HG03045 (cell line): Measurements from ENCODE around the gene PUSL1.

Experiments used
- ATAC-seq: cut with Tn5 transposase; IDR thresholded peaks from one replicate; pipeline ENCODE4 v1.9.1; 2021; ENCODE audit warnings: mild to moderate bottlenecking, moderate library complexity; ENCODE audit not compliant: unreplicated experiment

The PUSL1 gene

DNA sequence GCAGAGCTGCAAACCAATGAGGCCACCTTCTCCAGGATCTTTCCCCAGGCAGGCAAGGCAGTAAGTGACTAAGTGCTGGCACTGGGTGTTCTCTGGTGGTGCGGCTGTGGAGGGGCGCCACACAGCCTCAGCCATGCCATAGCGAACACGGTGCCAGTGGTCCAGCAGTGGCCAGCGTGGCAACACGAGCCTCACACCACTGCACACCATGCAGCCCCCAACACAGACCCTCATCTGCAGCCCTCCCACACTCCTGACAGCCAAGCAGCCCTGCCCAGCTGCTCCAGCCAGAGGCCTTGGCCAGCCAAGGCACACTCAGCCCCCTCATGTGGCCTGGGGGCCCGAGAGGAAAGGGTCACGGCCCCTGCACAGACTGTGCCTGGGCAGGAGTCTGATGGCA is 13.1 kb downstream of the PUSL1 start:
- ATAC-seq: no peak

GRCh38 chr1:1322418-1322817 is 14.0 kb downstream of the PUSL1 start:
- no peak for ATAC-seq

- ATAC-seq: no peak
These were observed 14.6 kb downstream of the PUSL1 start for GRCh38 chr1:1322952-1323351.

- peak; percentile 28 for ATAC-seq
These were observed 15.7 kb downstream of the PUSL1 start for GRCh38 chr1:1324084-1324523.

GRCh38 chr1:1324524-1325287 is 16.3 kb downstream of the PUSL1 start, which contains the start of the genes CPTP and INTS11:
TSS of gene CPTP (plus strand) at chr1:1324802. CDS start at chr1:1326911, 2,109 bp downstream.
TSS of gene INTS11 (minus strand) at chr1:1324660. CDS start at chr1:1324608, 52 bp downstream.
- ATAC-seq: peak; percentile 64

DNA sequence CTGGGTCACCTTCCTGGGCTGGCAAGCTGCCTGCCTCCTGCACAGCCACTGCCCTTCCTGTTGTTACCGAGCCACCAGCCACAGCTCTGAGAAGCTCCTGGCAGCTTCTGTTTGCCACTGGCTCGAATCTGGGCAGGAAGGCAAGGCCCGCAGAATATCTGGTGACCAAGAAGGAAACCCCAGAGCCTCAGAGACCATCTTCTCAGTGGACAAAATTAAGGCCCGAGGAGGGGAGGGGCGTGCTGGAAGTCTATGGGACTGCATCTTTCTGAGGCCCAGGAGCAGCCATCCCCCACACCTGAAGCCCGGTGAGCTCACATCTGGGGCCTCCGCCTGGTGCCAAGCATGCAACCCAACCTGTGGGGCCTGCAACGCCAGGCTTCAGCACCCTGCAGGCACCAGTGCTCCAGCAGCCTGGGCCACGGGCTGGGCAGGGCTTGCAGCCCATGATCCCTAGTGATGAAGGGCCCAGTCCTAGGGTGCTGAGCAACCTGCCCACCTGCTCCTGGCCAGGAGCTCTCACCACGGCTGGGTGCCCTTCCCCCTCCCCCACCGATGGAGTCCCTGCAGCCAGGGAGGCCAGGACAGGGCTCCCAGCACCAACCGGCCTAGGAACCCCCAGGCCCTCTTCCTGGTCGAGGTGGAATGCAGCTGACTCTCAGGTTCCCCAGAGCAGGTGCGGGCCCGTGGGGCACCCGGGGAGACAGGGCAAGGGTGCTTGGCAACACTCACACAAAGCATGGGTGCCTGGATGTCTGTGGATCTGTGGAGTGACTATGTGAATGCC is 17.1 kb downstream of the PUSL1 start:
- no peak for ATAC-seq

GRCh38 chr1:1326075-1326605 is 17.7 kb downstream of the PUSL1 start:
- no peak for ATAC-seq

DNA sequence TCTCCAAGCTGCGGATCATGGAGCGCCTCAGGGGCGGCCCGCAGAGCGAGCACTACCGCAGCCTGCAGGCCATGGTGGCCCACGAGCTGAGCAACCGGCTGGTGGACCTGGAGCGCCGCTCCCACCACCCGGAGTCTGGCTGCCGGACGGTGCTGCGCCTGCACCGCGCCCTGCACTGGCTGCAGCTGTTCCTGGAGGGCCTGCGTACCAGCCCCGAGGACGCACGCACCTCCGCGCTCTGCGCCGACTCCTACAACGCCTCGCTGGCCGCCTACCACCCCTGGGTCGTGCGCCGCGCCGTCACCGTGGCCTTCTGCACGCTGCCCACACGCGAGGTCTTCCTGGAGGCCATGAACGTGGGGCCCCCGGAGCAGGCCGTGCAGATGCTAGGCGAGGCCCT is 18.9 kb downstream of the PUSL1 start:
- no peak for ATAC-seq

DNA sequence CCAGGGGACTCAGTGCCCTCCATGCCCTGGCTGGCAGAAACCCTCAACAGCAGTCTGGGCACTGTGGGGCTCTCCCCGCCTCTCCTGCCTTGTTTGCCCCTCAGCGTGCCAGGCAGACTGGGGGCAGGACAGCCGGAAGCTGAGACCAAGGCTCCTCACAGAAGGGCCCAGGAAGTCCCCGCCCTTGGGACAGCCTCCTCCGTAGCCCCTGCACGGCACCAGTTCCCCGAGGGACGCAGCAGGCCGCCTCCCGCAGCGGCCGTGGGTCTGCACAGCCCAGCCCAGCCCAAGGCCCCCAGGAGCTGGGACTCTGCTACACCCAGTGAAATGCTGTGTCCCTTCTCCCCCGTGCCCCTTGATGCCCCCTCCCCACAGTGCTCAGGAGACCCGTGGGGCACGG is 19.9 kb downstream of the PUSL1 start:
- no peak for ATAC-seq

GRCh38 chr1:1329304-1330210 is 21.2 kb downstream of the PUSL1 start:
- no peak for ATAC-seq

GRCh38 chr1:1330366-1331067 is 22.1 kb downstream of the PUSL1 start:
- no peak for ATAC-seq

GRCh38 chr1:1331068-1331965 is 22.9 kb downstream of the PUSL1 start, which contains the start of gene TAS1R3:
TSS of gene TAS1R3 (plus strand) at chr1:1331280. CDS start at chr1:1331346, 66 bp downstream.
- no peak for ATAC-seq

GRCh38 chr1:1332031-1332755 is 23.8 kb downstream of the PUSL1 start:
- ATAC-seq: no peak

DNA sequence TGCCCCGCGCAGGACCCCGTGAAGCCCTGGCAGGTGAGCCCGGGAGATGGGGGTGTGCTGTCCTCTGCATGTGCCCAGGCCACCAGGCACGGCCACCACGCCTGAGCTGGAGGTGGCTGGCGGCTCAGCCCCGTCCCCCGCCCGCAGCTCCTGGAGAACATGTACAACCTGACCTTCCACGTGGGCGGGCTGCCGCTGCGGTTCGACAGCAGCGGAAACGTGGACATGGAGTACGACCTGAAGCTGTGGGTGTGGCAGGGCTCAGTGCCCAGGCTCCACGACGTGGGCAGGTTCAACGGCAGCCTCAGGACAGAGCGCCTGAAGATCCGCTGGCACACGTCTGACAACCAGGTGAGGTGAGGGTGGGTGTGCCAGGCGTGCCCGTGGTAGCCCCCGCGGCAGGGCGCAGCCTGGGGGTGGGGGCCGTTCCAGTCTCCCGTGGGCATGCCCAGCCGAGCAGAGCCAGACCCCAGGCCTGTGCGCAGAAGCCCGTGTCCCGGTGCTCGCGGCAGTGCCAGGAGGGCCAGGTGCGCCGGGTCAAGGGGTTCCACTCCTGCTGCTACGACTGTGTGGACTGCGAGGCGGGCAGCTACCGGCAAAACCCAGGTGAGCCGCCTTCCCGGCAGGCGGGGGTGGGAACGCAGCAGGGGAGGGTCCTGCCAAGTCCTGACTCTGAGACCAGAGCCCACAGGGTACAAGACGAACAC is 24.5 kb downstream of the PUSL1 start:
- ATAC-seq: no peak

DNA sequence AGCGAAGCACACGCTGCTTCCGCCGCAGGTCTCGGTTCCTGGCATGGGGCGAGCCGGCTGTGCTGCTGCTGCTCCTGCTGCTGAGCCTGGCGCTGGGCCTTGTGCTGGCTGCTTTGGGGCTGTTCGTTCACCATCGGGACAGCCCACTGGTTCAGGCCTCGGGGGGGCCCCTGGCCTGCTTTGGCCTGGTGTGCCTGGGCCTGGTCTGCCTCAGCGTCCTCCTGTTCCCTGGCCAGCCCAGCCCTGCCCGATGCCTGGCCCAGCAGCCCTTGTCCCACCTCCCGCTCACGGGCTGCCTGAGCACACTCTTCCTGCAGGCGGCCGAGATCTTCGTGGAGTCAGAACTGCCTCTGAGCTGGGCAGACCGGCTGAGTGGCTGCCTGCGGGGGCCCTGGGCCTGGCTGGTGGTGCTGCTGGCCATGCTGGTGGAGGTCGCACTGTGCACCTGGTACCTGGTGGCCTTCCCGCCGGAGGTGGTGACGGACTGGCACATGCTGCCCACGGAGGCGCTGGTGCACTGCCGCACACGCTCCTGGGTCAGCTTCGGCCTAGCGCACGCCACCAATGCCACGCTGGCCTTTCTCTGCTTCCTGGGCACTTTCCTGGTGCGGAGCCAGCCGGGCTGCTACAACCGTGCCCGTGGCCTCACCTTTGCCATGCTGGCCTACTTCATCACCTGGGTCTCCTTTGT is 25.3 kb downstream of the PUSL1 start:
- no peak for ATAC-seq

DNA sequence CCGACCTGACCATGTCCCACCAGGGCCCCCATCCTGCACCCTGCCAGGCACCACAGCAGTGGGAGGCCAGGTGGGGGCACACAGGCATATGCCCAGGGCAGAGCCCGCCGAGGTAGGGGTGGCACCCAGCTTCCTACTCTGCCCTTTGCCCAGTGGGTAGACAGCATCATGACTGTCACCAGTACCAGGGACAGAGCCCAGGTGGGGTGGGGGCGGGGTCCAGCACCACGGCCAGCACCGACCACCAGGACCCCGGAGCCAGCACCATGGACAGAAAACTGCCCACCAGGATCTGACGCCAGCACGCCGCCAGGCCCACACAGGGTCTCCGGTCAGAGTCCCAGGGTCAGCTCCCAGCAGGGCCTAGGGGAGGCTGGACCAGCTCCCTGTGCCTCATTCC is 26.4 kb downstream of the PUSL1 start:
- ATAC-seq: no peak

DNA sequence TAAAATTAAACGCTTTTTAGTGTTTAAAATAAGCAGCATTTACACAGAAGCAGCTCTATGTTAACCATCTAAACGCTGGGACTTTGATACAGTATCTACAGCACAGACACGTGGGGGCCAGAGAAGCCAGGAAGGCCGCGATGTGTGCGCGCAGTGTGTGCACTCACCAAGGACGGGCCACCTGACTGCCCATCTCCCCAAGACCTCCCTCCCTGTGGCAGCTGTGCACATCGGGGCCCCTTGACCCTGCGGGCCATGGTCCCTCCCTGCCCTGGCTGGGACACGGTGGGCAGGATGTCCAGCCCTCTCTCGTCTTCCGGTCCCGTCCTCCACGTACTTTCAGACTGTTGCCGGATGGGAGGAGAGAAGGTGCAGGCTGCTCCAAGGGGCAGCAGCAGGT is 26.9 kb downstream of the PUSL1 start:
- no peak for ATAC-seq
